GM12878 (cell line): ENCODE measurements around the gene ACTG1. TPM values are rescaled to one million over a fixed set of nuclear protein-coding genes. Genes with fewer than 3 reads are reported as not detected.

ENCODE experiments used
- ATAC-seq: fragments of 200-7000 bp; cut with Tn5 transposase; 3 replicates; pipeline ENCODE4 v1.9.1; 2020; ENCODE audit warnings: mild to moderate bottlenecking, moderate library complexity
- BruUV-seq: library from RNA; stranded (reverse); fragments of 400-500 nt; replicated peaks from 2 replicates; lab custom pipeline; 2021; lab: Mats Ljungman, UMichigan
- CTCF ChIA-PET: fragments of 300-600 bp; sonication (Branson Sonifier 250); formaldehyde crosslinking; extraction: SDS; loops from one replicate; lab custom pipeline; 2021; ENCODE audit warnings: inconsistent platforms; lab: Yijun Ruan, JAX
- POLR2A ChIA-PET: fragments of 350-600 bp; formaldehyde crosslinking; extraction: SDS; loops from one replicate; lab custom pipeline; 2021; ENCODE audit warnings: inconsistent platforms; lab: Charles Lee
- RAD21 ChIA-PET: fragments of 300-600 bp; sonication (Branson Sonifier 250); formaldehyde crosslinking; loops from one replicate; lab custom pipeline; 2023; ENCODE audit warnings: antibody characterized with exemption; ENCODE audit not compliant: unreplicated experiment; lab: Charles Lee
- SMC1A ChIA-PET: fragments of 300-600 bp; sonication (Branson Sonifier 250); formaldehyde crosslinking; loops from one replicate; lab custom pipeline; 2023; ENCODE audit not compliant: unreplicated experiment, uncharacterized antibody; lab: Charles Lee
- DNase-seq: peaks from one replicate; pipeline ENCODE4 v3.0.0-alpha.2; 2011; ENCODE audit warnings: low read depth, low spot score
- FAIRE-seq: peaks from 3 replicates; lab custom pipeline; 2011; peaks lifted over from hg19 to GRCh38; lab: Jason Lieb, UNC
- H2AFZ ChIP-seq: 2 replicates; pipeline ENCODE4 v1.6.0; 2011; ENCODE audit warnings: low read depth, low read length, control low read depth; ENCODE audit not compliant: control insufficient read depth
- H3K27ac ChIP-seq: 2 replicates; pipeline ENCODE4 v1.5.1; 2011; ENCODE audit warnings: control low read depth; ENCODE audit not compliant: control insufficient read depth, insufficient read depth
- H3K27me3 ChIP-seq, 2 experiments: replicated peaks in 1 of 2; 2 replicates each; pipeline versions ENCODE4 v1.6.0 to v1.6.1; 2011; ENCODE audit warnings: low read length in 1 of 2; ENCODE audit not compliant: control insufficient read depth in 2 of 2, insufficient read depth in 2 of 2
- H3K36me3 ChIP-seq, 2 experiments: 2 replicates each; pipeline ENCODE4 v1.5.1; 2011; ENCODE audit warnings: low read length in 1 of 2; ENCODE audit not compliant: control insufficient read depth in 2 of 2, insufficient read depth in 2 of 2
- H3K4me1 ChIP-seq: 2 replicates; pipeline ENCODE4 v1.6.1; 2011; ENCODE audit warnings: mild to moderate bottlenecking, low read length, moderate library complexity, mixed read lengths; ENCODE audit not compliant: control insufficient read depth, insufficient read depth
- H3K4me2 ChIP-seq: 2 replicates; pipeline ENCODE4 v1.6.0; 2011; ENCODE audit warnings: control low read depth; ENCODE audit not compliant: control insufficient read depth, insufficient read depth
- H3K4me3 ChIP-seq: fragments of 200-600 bp; sonication (generic); 2 replicates; pipeline ENCODE4 v1.5.1; 2016
- H3K79me2 ChIP-seq: 2 replicates; pipeline ENCODE4 v1.6.0; 2011; ENCODE audit warnings: low read length; ENCODE audit not compliant: control insufficient read depth, insufficient read depth
- H3K9ac ChIP-seq: 2 replicates; pipeline ENCODE4 v1.8.0; 2011; ENCODE audit warnings: low read length, control low read depth, mixed read lengths; ENCODE audit not compliant: control insufficient read depth, insufficient read depth
- H3K9me3 ChIP-seq: replicated peaks from 3 replicates; pipeline ENCODE4 v1.5.1; 2011; ENCODE audit warnings: mild to moderate bottlenecking, low read length; ENCODE audit not compliant: control insufficient read depth, insufficient read depth
- H4K20me1 ChIP-seq: 2 replicates; pipeline ENCODE4 v1.6.0; 2011; ENCODE audit not compliant: control insufficient read depth, insufficient read depth
- CHD4 ChIP-seq: fragments of 200-600 bp; sonication (generic); IDR thresholded peaks from 2 replicates; pipeline ENCODE4 v1.6.1; 2016; ENCODE audit warnings: mild to moderate bottlenecking
- MLLT1 ChIP-seq: fragments of 450-650 bp; IDR thresholded peaks from 2 replicates; pipeline ENCODE4 v1.6.1; 2016; ENCODE audit warnings: mild to moderate bottlenecking
- POLR2AphosphoS5 ChIP-seq: IDR thresholded peaks from 2 replicates; pipeline ENCODE4 v1.6.1; 2011; ENCODE audit warnings: mild to moderate bottlenecking, low read length, inconsistent platforms
- POU2F2 ChIP-seq: IDR thresholded peaks from 3 replicates; pipeline ENCODE4 v1.6.1; 2011; ENCODE audit warnings: low read depth, mild to moderate bottlenecking, low read length, borderline replicate concordance
- RAD21 ChIP-seq: IDR thresholded peaks from 2 replicates; pipeline ENCODE4 v1.6.1; 2011; ENCODE audit warnings: mild to moderate bottlenecking, low read depth, low read length, moderate library complexity; ENCODE audit not compliant: insufficient read depth
- RBBP5 ChIP-seq: fragments of 200-600 bp; sonication (generic); conservative IDR thresholded peaks from 2 replicates; pipeline ENCODE4 v1.6.1; 2016
- REST ChIP-seq: IDR thresholded peaks from 2 replicates; pipeline ENCODE4 v1.6.1; 2012; ENCODE audit warnings: mild to moderate bottlenecking, low read depth, low read length
- SIN3A ChIP-seq: IDR thresholded peaks from 2 replicates; pipeline ENCODE4 v1.6.1; 2012; ENCODE audit warnings: low read depth, low read length, improper control_type of control experiment
- SMAD1 ChIP-seq: fragments of 450-650 bp; IDR thresholded peaks from 2 replicates; pipeline ENCODE4 v1.6.1; 2018; ENCODE audit warnings: mild to moderate bottlenecking, low read depth; ENCODE audit not compliant: partially characterized antibody
- SPI1 ChIP-seq: IDR thresholded peaks from 2 replicates; pipeline ENCODE4 v1.6.1; 2011; ENCODE audit warnings: low read depth, mild to moderate bottlenecking, low read length, moderate library complexity, borderline replicate concordance; ENCODE audit not compliant: insufficient read depth
- USF1 ChIP-seq: IDR thresholded peaks from 2 replicates; pipeline ENCODE4 v1.6.1; 2011; ENCODE audit warnings: borderline replicate concordance, low read depth, mild to moderate bottlenecking, moderate library complexity, mixed read lengths, low read length; ENCODE audit not compliant: insufficient read depth; ENCODE audit errors: extremely low read length
- ZBTB33 ChIP-seq: fragments of 450-650 bp; IDR thresholded peaks from 2 replicates; pipeline ENCODE4 v1.6.1; 2017; ENCODE audit warnings: mild to moderate bottlenecking
- ZZZ3 ChIP-seq: IDR thresholded peaks from 2 replicates; pipeline ENCODE4 v1.6.1; 2011; ENCODE audit warnings: low read depth; ENCODE audit not compliant: control insufficient read depth, insufficient read length
- WGBS: methylation state at CpG from one replicate; pipeline ENCODE4 v1.1.6; 2016; ENCODE audit warnings: low lambda C conversion rate; ENCODE audit not compliant: insufficient replicate concordance, insufficient coverage; ENCODE audit errors: missing lambda C conversion rate; 5-methylcytosine and 5-hydroxymethylcytosine counted together
- in situ Hi-C: fragments of 300-500 bp; cut with MboI; formaldehyde crosslinking; loops from 9 replicates; pipeline ENCODE4 v1.14.3; 2018; ENCODE audit warnings: mixed read lengths
- intact Hi-C: fragments of 100-400 bp; cut with micrococcal nuclease; formaldehyde crosslinking; loops from one replicate; pipeline ENCODE4 v1.14.2; 2022; ENCODE audit not compliant: unreplicated experiment
- polyA plus RNA-seq, 11 experiments: library from polyadenylated mRNA; depleted of rRNA in 4 of 11; unstranded in 6 of 11; stranded (reverse) in 5 of 11; fragments of >200 nt; fragmentation: Nextera tagmentation in 4 of 11; fragmentation: Illumina TruSeq in 1 of 11; extraction: Ambion mirVana in 4 of 11; extraction: Trizol in 1 of 11; gene quantifications; 1 replicate in 1 of 11; 2 replicates in 10 of 11; pipeline versions ENCODE4 v1.2.1 to v1.2.3, GENCODE V29; 2011 to 2016; ENCODE audit warnings: inconsistent platforms in 2 of 11, missing spikeins in 2 of 11, low read depth in 1 of 11
- total RNA-seq, 4 experiments: library from RNA; depleted of rRNA in 3 of 4; stranded (reverse); fragments of >200 nt in 3 of 4; fragmentation: Illumina TruSeq in 1 of 4; extraction: Trizol in 1 of 4; gene quantifications; 2 replicates each; pipeline versions ENCODE4 v1.2.1 to v1.2.3, GENCODE V29; 2013 to 2021
- TF ChIP-seq, protein P1 (sequence below), 3 experiments: IDR thresholded peaks in 2 of 3; conservative IDR thresholded peaks in 1 of 3; 2 replicates each; pipeline ENCODE4 v1.5.1; 2011; ENCODE audit warnings: low read depth in 3 of 3, low read length in 3 of 3, mild to moderate bottlenecking in 3 of 3, control low read depth in 2 of 3, moderate library complexity in 2 of 3, inconsistent platforms in 1 of 3, mixed read lengths in 1 of 3; ENCODE audit not compliant: control insufficient read depth in 2 of 3, insufficient read depth in 1 of 3; ENCODE audit errors: extremely low read depth in 1 of 3

ACTG1 gene
- total and polyA plus RNA-seq, 10 of the 15 experiments (the other 5 are each of a cell fraction or from before 2014, with no cell fraction given), result 810 to 6,105 (median 3,650) TPM

DNA sequence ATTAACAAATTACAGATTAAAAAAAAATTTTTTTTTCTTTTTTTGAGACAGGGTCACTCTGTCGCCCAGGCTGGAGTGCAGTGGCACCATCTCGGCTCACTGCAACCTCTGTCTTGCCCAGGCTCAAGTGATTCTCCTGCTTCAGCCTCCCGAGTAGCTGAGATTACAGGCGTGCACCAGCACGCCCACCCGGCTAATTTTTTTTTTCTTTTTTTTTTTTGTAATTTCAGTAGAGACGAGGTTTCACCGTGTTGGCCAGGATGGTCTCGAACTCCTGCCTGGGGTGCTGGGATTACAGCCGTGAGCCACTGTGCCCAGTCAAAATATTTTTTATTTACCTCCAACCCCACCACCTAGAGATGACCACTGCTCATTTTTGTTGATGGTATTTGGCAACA lies 25.5 kb downstream of the ACTG1 start:
- BruUV-seq, result no TSS peak
- Histone ChIP-seq H3K36me3 (no peaks in the 10 kb centered on the region), H3K9ac (no peak overlapping the region), H4K20me1 (no peaks in the 10 kb centered on the region), H2AFZ (no peak overlapping the region), H3K4me2 (no peak overlapping the region), H3K4me3 (no peak overlapping the region), H3K4me1 (peaks cover 12% of the 10 kb centered on the region), H3K27ac (no peak overlapping the region), H3K27me3 (peaks cover 9 to 10% of the 10 kb centered on the region in 2 experiments), H3K9me3 (no peaks in the 10 kb centered on the region), H3K79me2 (no peaks in the 10 kb centered on the region)
- 30% methylated on average over 10 of the region's 10 CpGs for WGBS
- no peak for FAIRE-seq
- DNase-seq, result no peak
- ChIA-PET RAD21 (no interaction called here), POLR2A (no interaction called here), CTCF (no interaction called here), SMC1A (no interaction called here)
- TF ChIP-seq, protein P1, sequence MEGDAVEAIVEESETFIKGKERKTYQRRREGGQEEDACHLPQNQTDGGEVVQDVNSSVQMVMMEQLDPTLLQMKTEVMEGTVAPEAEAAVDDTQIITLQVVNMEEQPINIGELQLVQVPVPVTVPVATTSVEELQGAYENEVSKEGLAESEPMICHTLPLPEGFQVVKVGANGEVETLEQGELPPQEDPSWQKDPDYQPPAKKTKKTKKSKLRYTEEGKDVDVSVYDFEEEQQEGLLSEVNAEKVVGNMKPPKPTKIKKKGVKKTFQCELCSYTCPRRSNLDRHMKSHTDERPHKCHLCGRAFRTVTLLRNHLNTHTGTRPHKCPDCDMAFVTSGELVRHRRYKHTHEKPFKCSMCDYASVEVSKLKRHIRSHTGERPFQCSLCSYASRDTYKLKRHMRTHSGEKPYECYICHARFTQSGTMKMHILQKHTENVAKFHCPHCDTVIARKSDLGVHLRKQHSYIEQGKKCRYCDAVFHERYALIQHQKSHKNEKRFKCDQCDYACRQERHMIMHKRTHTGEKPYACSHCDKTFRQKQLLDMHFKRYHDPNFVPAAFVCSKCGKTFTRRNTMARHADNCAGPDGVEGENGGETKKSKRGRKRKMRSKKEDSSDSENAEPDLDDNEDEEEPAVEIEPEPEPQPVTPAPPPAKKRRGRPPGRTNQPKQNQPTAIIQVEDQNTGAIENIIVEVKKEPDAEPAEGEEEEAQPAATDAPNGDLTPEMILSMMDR (IDR thresholded peaks at IDR 0.05 in 2 of 3, conservative IDR thresholded peaks at IDR 0.05 in 1 of 3; ENCODE audit: control insufficient read depth in 2 of 3, extremely low read depth in 1 of 3, insufficient read depth in 1 of 3, low read depth in 3 of 3, low read length in 3 of 3), result no peak
- TF ChIP-seq REST (no peak), ZZZ3 (no peak), CHD4 (no peak), POU2F2 (no peak), MLLT1 (no peak), RBBP5 (no peak), ZBTB33 (no peak), USF1 (no peak), RAD21 (no peak), SMAD1 (no peak), SPI1 (no peak), SIN3A (no peak), POLR2AphosphoS5 (no peak)
- intact Hi-C loops, result no loop called here
- ATAC-seq, result no peak
- in situ Hi-C loops, result loop anchor here (25.0 kb wide), 1 partner anchor 350 kb away; no protein-coding TSS in a partner anchor
